GM12865 (cell line): ENCODE data around the gene ALG2.

ENCODE experiments used
- DNase-seq: peaks from one replicate; pipeline ENCODE4 v3.0.0; 2010; ENCODE audit warnings: low read depth
- H3K4me3 ChIP-seq: 2 replicates; pipeline ENCODE4 v1.5.1; 2011; ENCODE audit warnings: mild to moderate bottlenecking, low read depth, low read length, control low read depth
- TF ChIP-seq, protein P1 (sequence below): IDR thresholded peaks from 2 replicates; pipeline ENCODE4 v1.5.1; 2011; ENCODE audit warnings: low read length, control low read depth, low read depth, inconsistent platforms; ENCODE audit not compliant: insufficient read depth; ENCODE audit errors: missing control alignments

The ALG2 gene

DNA sequence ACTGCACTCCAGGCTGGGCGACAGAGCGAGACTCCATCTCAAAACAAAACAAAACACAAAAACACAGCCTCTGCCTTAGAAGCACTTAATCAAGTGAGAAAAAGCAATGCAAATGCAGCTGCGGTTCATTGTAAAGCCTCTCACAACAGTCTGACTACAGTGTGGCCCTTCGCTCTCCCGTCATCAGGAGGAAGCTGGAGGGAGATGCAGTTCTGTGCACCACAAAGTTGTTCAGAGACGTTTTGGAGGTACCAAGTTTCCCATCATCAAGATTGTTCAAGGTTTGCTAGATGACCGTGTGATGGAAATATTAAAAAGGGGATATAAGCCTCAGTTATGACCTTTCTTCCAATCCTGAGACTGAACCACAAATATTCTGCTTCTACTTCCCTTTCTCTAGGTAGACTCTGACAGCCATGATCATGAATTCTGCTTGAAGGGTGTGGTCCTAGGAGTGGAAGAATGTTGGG is 41.2 kb upstream of the ALG2 start:
- TF ChIP-seq, protein P1, sequence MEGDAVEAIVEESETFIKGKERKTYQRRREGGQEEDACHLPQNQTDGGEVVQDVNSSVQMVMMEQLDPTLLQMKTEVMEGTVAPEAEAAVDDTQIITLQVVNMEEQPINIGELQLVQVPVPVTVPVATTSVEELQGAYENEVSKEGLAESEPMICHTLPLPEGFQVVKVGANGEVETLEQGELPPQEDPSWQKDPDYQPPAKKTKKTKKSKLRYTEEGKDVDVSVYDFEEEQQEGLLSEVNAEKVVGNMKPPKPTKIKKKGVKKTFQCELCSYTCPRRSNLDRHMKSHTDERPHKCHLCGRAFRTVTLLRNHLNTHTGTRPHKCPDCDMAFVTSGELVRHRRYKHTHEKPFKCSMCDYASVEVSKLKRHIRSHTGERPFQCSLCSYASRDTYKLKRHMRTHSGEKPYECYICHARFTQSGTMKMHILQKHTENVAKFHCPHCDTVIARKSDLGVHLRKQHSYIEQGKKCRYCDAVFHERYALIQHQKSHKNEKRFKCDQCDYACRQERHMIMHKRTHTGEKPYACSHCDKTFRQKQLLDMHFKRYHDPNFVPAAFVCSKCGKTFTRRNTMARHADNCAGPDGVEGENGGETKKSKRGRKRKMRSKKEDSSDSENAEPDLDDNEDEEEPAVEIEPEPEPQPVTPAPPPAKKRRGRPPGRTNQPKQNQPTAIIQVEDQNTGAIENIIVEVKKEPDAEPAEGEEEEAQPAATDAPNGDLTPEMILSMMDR, result no peak
- peak; percentile 80 for DNase-seq
- no peak overlapping the region for H3K4me3 ChIP-seq

DNA sequence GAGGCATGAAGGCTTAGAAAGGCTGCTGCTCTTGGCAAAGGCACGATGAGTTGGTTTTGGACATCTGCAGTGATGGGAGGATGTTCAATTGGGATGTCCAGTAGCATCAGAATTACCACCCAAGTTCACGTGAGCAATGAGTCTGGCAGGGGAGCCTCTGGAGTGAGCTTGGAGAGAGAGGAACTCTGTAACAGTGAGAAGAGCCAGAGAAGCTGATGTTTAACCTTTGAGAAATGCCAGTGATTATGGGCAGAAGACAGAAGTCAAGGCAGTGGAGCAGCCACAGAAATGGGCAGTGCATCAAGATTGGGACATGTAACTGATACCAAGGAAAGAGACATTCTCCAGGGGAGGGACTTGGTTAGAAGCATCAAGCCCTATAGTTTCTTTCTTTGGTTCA is 40.2 kb upstream of the ALG2 start:
- DNase-seq, result no peak
- TF ChIP-seq, protein P1, result no peak
- H3K4me3 ChIP-seq, result no peak overlapping the region

DNA sequence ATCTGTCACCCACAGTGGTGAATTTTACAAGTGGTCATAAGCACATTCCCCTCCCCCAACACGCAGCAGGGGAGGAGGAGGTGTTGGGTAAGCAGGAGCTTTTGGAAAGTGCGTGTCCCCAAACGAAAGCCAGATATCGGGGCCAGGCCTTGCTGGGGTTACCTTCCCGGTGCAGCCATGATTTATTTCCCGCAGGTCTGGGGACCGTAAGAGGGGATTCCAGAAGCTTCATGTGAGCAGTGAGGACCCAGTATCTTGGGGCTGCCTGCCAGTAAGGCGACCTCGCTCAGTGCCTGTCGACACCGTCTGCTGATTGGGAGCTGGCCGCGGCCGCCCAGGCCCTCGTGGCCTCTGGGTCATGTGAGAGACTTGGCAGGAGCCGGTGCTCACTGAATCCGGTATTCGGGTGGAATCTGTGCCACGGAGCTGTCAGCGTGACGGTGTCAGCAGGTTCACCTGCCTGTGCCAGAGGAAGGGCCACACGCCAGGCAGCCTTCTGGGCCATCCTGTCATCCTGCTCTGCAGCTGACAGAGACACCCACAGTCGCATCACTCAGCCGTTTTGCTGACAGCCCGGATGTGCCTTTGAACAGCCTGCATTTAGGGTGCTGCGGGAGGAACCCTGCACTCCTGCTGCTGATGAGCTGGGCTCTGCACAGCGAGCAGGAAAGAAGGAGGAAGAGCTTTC is 37.6 kb upstream of the ALG2 start:
- DNase-seq, result no peak
- no peak overlapping the region for H3K4me3 ChIP-seq
- TF ChIP-seq, protein P1, result no peak

DNA sequence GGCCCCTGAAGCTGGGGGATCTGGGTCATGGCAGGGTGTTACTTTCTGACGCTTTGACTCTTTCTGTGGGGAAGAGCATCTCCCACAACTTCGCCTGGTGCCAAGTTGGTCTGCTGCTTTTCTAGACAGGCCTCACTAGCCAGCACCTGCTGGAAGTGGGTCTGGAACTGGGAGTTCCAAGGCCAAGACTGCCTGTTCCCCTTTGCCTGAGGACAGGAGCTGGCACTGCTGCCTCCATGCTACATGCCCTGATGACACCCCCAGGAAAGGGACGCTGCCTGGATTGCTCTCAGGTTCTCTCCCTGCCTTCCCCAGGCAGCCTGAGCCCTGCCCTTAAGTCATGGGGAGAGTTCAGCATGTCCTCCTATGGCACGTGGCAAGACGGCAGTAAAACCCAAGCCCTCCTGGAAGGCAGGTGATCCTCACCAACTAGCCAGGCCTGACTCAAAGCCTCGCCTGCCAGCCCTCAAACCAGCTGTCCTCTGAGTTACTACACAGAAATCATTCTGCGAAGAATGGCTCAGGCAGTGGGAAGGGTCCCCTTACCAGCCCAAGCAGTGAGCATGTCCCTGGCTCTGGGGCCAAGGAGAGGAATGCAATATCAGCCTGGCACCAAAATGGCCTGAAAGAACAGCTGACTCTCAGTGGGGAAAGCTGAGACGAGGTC is 36.1 kb upstream of the ALG2 start:
- TF ChIP-seq, protein P1, result no peak
- no peak overlapping the region for H3K4me3 ChIP-seq
- DNase-seq, result no peak

DNA sequence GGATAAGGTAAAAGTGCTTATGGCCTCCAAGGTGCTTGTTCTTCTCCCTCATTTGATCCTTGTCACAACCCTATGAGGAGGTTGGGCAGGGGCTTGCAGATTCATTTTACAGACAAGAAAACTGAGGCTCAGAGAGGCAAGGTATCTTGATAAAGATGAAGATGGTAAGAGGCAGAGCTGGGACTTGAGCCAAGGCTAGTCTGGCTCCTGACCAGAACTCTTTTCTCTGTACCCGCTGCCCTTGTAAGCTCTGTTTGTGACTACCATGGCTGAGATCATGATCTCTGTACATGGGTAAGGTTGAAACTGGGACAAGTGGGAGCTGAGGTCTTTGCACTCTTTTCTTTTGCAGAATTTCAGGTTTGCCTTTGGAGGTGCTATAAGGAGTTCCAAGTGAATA is 33.9 kb upstream of the ALG2 start:
- no peak overlapping the region for H3K4me3 ChIP-seq
- DNase-seq, result no peak
- TF ChIP-seq, protein P1, result no peak

DNA sequence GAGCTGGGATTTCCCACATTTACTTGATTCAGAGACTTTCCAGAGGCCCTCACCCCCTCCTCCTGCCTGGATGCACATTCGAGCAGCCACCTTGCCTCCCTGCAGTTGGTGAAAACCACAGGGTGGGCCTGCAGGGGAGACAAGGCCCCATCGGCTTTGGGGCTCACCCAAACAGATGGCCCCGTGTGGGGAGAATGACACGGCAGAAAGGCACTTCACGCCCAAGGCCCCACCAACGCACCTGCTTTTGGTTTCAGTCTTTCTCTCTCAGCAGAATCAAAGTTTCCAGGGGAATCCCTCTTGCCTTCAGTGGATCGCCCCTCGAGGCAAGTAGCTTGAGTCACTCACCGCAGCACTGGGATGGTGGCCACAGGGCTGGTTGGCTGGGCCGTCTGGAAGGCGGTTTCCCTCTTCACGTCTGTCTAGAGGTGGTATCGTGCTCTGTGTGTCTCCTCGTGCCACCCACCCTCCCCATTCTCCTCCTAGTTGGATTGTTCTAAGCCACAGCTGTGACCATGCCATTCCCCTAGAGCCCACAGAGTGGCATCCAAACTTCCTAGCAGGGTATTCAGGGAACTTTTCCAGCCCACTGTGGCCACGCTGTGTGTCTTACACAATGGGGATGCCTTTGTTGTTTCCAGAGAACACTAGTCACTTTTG is 32.2 kb upstream of the ALG2 start:
- DNase-seq, result peak; percentile 94
- H3K4me3 ChIP-seq, result peak overlapping the region; percentile 49
- TF ChIP-seq, protein P1, result no peak
